T-helper 2 cell treated with Interferon-gamma antibody and Interleukin-4, amounts not matched to agents 100 ng/mL and 5 ng/mL, for 36 hours (primary cell): ENCODE measurements around the gene RNGTT. TPM values are rescaled to one million over a fixed set of nuclear protein-coding genes. Genes with fewer than 3 reads are reported as not detected.
"Not testable (repeated sequence)": the region's sequence is repeated elsewhere in the genome, so short reads cannot be mapped to it uniquely, and the experiment has no call there.

Experiments used
- intact Hi-C: fragments of 100-400 bp; cut with micrococcal nuclease; formaldehyde crosslinking; loops from one replicate; pipeline ENCODE4 v1.15.1; 2023
- total RNA-seq: library from RNA; stranded (reverse); gene quantifications from 2 replicates; pipeline ENCODE4 v1.2.3, GENCODE V29; 2022

The RNGTT gene
- total RNA-seq, 1 donor from 2014 or later = 23.0 TPM

DNA sequence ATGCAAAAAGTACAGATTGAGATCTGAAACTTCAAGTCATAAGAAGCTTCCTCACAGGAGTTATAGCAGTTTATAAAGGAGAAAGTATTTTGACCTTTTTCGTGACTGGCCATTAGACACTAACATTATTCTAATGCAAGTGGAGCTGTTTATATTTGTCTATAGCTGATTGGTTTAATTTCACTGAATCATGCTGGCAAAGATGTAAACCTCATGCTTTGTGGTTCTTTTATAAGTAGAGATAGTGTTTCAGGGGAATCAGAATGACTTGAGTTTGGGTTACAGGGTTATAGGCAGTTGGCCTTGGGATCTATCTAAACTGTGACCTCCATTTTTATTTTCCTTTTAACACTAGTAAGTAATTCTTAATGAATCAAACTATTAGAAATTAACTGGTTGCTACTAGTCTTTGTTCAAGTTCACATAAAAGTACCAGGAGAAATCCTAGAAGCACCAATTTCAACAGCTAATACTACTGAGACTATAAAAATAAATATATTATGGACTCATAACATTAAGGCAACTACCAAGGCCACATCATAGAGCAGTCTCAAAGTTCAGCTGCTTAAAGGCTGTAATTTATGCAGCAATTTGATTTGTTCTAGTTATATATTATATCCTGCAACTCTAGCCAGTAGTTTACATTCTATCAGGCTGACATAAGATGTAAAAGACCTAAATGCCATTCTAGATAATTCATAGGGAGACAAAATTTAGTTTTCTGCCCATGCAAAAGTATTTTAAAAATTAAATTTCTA, 94.0 kb downstream of the RNGTT start:
- intact Hi-C loops = loop anchor here (1.0 to 2.0 kb wide), 2 partner anchors 89 to 1476 kb away; no protein-coding TSS in a partner anchor

DNA sequence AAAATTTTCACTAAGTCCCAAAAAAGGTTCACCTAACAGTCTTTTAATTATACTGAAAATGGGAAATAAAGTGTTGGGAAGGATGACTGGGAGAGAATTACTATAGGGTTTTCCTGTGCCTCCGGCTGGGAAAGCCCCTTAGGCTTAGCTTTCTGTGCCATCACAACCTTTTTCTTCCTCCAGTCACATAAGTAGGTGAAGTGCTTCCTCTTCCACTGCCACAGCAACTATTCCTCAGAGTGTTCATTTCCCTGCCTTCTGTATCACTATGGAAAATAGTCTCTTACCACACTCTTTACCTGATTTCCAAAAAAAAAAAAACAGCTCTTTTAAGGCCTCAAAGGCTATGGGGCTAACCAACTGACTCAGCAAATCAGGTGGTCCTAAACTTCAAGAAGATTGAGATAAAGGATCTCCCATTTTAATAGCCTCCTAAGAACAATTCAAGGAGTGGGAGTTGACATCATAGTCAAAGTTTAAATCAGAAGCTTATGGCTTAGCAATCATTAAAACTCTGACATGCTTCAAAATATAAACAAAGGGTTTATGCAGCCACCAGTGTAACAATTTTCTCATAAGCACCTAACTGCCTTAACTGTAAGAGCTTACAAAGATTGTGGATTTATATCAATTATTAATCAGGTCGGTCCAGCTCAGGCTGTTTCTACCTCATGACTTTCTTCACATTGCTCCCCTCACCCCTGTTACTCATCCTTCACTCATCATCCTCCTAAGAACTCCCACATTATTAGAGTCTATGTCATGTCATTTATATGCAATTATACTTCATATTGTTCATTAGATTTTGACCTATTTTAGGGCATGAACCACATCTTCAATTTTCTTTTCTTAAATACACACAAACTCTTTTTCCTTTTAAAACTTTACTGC, 95.3 kb downstream of the RNGTT start:
- intact Hi-C loops = no loop called here

DNA sequence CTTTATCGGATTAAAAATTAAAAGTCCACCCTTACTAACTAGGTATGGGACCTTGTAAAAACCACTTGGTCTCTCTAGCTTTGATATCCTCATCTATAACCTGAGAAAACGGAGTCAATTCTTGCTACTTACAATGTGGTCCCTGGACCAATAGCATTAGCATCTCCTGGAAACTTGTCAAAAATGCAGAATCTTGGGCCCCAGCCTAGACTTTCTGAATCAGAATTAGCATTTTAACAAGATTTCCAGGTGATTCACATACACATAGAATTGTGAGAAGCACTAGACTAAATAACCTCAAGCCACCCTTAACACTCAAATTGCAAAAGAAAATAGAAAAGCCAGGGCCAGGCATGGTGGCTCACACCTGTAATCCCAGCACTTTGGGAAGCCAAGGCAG, 96.6 kb downstream of the RNGTT start:
- intact Hi-C loops = no loop called here

DNA sequence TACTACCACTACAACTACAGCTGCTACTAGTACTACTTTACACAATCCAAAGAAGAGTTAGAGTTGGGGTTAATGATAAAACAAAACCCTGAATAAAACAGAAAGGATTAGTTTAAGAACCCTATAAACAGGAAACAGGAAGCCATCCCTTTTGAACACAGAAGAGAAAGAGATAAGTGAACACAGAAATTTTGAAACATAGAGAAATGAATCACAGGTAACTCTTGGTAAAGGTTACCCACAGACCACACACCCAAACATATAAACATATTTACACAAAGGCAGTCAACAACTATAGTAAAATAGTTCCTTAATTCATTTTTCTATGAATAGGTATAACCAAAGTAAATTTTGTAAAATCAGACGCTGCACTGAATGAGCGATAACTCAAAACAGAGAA, 98.1 kb downstream of the RNGTT start:
- intact Hi-C loops = no loop called here

DNA sequence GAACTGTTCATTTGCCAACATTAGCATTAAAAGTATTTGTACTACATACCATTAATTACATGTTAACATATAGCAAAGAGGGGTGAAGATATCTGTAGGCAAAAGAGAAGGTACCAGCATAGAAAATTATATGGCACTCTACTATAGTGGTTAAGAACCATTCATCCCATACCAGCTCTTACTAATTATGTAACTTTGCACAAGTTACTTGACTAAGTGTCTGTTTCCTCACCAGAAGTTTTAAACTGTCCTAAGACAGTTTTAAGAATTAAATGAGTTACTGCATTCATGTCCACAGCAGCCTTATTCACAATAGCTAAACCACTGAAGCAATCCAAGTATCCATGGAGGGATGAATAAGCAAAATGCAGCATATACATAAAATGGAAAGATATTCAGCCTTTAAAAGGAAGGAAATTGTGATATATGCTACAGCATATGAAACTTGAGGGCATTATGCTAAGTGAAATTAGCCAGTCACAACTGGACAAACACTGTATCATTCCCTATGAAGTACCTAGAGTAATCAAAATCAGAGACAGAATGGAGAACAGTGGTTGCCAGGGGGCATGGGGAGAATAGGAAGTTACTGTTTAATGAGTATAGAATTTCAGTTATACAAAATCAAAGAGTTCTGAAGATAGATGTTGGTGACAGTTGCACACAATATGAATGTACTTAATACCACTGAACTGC, 98.9 kb downstream of the RNGTT start:
- intact Hi-C loops = no loop called here

DNA sequence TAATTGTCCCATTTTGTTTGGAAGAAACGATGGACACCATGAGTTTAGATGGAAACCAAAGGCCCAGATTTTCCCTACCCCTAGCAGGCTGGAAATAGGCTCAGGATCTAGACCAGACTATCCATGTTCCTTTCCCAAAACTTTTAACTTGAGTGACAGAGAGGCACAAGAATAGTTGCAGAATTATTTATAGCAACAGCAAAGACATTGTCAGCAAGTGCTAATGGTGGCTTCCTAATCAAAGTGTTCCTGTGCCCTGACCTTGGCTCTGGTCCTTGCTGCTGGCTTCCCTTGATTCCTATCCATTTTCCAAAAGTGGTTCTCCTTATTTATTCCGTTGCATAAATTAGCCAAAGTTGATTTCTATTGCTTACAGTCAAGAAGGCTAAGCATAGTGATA, 103.1 kb downstream of the RNGTT start:
- intact Hi-C loops = no loop called here

DNA sequence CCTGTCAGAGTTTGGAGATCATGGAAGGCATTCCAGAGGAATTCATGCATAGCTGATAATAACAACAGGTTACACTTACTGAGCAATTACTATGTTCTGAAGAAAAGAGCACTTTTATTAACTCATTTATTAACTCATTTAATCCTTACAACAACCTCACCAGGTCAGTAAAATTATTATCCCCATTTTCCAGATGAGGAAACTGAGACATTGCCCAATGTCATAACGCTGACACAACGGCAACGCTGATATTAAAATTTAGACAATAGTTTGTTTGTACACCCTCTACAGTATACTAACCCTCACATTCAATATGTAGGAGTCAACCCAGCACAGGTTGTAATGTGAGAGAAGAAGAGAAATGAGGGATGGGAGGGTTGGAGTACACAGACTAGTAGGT, 105.0 kb downstream of the RNGTT start:
- intact Hi-C loops = no loop called here

DNA sequence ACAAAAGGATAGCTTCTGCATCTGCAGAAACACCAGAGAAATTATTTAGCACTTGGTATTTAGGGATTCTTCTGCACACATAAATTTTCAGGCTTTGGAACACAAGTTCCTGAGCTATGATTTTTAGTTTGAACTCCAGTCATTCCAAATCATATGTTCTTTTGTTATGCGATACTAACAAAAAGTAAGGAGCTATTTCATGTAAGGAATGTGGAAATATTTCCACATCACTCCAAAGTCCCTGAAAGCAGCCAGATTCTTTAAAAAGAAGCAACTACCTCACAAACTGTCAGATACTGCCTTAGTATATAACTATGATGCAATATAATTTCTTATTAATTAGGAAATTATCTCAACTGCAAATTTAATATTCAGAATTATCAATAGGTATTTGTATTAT, 106.9 kb downstream of the RNGTT start:
- intact Hi-C loops = no loop called here

DNA sequence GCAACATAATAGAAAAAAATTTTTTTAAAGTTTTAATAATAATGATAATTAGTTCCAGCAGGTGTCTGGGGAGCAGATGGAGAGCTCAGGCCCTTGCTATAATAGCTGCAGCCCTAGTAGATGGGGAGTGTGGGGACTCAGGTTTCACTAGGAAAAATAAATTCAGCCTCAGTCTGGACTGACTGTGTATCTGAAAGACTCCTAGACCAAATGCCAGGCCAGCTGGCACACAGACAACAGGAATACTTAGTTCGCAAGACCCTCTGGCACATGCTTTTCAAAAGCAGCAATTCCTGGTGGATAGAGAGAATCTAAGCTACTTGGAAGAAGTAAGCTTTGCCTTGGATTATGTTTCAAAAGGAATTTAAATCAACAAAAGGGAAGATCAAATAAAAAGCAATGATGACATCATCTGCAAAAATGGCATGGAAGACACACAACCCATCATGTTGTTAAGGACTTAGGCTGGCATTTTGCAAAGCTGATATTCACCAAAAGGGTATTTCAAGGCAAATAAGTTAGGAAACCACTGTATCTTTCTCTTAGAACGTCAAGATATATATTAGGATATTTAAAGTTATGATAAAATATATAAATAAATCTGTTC, 107.8 kb downstream of the RNGTT start:
- intact Hi-C loops = no loop called here

DNA sequence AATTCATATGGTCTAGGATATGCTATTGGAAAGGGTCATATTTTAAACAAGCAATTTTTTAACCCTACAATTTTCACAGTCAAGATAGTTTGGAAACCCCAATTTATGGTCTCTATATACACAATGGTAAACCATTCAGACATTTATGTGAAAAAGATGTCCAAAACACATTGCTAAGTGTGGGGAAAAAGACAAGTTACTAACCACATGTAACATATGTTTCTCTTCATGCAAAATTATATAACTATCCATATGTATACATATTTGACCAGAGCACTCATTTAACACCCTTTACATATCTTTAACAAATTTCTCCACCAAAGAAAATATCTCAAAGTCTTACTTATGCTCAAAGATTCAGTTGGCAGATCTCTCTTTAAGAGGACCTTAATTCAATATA, 110.6 kb downstream of the RNGTT start:
- intact Hi-C loops = no loop called here

DNA sequence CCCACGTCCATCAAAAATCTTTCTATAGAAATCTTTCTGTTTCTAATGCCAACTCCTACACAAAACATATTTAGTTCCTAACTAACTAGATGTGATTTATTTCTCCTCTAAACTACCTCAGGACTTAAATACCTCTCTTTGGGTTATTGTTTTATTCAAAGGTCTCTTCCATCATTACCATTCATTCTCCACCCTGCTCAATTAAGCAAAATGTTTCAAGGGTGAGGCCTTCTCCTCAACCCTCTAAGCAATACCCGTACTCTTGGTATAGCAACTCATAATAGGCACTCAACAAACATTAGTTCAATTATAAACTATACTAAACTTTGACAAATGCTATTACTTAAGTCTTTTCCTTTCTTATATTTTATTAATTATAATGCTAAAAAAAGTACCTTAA, 111.4 kb downstream of the RNGTT start:
- intact Hi-C loops = no loop called here

DNA sequence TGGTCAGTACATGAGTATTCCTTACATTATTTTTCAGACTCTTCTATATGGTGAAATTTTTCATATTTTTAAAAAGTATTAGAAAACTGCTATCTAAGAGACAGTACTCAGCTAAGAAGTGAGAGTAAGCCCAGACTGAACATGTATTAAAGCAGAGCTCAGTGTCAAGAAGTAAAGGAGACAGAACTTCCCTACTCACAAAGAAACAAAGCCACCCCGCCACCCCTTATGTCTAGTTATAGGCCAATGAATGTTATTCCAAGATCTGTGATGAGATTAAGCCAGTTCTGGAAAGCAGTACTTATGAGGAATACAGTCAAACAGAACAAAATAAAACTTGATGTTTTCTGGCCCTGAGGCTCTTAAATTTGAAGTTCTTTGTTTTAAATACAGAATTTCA, 114.5 kb downstream of the RNGTT start:
- intact Hi-C loops = no loop called here

DNA sequence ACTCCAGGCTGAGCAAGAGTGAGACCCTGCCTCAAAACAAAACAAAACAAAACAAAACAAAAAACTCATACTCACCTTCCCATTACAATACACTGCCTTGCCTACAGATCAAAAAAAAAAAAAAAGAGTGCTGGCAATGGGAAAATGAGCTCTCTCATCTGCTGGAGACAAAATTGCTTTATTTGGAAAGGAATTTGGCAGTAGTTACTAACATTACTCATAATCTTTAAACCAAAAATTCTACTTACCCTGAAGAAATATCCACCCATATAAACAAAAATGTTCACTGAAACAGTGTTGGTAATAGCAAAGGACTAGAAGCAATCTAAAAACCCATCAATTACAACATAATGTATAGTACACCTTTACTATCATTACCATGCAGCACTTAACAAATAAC, 120.4 kb downstream of the RNGTT start:
- intact Hi-C loops = no loop called here

DNA sequence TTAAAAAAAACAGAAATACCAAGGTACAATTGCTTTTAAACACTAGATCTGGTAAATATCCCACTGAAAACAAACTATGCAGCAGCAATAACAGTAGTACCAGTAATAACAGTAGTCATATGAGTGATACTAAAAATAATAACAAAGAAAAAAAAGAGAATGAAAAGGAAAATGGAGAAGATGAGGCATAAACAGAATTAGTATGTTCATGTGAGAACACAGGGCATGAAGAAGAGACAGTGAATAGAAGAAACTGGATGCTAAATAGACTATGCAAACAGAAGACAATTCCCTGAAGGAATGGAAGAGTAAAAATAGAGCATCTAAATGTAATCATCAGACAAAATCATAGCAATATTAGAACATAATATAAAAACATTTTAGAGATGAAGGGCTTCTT, 121.1 kb downstream of the RNGTT start:
- intact Hi-C loops = no loop called here

DNA sequence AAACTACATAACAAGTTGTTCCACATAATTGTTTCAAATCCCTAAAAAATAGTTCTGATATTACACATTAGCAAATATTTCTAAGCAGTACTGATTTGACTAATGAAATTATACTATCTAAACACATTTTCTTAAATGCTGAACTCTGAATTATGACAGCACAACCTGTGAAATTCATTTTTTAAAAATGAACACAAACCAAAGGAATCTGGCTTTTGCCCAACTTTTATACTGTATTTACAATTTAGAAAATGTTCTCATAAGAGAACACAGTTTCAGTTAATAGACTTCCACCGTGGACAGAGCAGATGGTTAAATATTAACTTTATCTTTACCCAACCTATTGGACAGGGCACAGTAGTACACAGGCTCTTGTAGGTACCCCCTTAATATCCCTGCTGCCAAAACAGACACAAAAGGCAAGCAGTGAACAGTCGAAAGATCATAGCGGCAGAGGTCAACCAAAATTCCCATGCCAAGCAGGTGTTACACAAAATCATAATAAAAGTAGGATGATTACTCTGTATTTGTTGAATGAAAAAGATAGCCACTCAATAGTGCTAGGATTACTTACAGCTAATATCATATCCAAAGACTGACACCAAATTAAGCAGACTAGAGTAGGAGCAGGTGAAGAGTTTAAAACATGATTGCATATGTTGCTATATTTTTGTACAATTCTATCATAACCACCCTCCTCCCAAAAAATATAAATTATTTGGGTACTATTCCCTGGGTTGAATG, 122.5 kb downstream of the RNGTT start:
- intact Hi-C loops = no loop called here

DNA sequence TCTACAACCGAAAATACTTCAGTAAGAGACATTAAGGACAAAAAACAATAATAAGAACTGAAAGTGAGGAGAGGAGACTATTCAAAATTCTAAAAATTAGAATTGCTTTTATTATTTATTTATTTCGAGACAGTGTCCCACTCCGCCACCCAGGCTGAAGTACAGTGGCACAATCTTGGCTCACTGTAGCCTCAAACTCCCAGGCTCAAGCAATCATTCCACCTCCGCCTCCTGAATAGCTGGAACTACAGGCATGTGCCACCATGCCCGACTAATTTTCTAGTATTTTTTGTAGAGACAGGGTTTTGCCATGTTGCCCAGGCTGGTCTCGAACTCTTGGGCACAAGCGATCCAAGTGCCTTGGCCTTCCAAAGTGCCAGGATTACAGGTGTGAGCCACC, 123.1 kb downstream of the RNGTT start:
- intact Hi-C loops = no loop called here

DNA sequence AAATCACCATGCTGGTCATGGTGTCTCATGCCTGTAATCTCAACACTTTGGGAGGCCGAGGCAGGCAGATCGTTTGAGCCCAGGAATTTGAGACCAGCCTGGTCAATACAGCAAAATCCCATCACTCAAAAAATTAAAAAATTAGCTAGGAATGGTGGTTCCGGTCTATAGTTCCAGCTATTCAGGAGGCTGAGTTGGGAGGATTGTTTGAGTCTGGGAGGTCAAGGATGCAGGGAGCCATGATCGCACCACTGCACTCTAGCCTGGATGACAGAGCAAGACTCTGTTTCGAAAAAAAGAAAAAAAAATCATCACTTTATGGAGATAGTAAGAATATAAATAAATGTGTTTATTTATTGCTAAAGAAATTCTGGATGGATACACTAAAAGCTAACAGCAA, 124.1 kb downstream of the RNGTT start:
- intact Hi-C loops = no loop called here

DNA sequence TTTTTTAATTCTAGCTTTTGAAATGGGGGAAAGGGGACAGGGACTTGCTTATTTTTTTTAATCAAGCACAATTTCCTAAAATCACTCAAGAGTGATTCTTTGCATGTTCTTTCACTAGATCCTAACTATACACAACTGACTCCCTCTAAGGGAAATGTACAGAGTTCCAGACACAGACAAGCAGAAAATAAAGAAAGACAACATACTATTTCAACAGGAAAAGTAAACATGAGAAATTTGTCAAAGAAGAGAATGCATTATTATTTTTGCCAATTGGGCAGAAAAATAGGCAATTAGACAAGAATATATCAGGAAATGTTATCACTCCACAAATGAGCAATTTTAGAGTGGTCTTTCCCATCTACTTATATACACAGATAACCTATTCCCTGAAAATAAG, 128.2 kb downstream of the RNGTT start:
- intact Hi-C loops = no loop called here

DNA sequence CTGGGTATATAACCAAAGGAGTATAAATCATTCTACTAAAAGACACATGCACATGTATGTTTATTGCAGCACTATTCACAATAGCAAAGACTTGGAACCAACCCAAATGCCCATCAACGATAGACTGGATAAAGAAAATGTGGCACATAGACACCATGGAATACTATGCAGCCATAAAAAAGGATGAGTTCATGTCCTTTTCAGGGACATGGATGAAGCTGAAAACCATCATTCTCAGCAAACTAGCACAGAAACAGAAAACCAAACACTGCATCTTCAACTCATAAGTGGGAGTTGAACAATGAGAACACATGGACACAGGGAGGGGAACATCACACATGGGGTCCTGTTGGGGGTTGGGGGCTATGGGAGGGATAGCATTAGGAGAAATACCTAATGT, 130.3 kb downstream of the RNGTT start:
- intact Hi-C loops = not testable (repeated sequence)

DNA sequence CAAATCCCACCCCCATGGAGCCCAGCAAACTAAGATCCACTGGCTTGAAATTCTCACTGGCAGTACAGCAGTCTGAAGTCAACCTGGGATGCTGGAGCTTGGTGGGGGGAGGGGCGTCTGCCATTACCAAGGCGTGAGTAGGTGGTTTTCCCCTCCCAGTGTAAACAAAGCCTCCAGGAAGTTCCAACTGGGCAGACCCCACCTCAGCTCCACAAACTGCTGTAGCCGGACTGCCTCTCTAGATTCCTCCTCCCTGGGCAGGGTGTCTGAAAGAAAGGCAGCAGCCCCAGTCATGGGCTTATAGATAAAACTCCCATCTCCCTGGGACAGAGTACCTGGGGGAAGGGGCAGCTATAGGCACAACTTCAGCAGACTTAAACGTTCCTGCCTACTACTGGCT, 135.8 kb downstream of the RNGTT start:
- intact Hi-C loops = not testable (repeated sequence)

DNA sequence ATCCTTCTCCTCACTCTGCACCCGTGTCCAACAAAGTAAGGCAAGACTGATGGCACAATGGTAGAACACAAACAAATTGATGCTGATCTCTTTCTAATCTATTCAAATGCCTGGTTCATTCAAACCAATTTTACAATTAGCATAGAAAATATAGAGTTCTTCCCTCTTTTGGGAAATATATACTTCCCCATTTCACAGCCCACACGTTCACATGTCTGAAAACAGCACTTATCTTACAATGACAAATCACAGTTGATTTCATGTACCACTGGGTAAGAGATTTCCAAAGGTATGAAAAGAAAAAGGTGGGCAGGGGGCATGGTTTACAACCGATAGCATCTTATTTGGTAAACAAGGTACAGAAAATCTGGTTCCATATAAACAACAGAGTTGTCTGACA, 137.6 kb downstream of the RNGTT start:
- intact Hi-C loops = no loop called here
